Lung microvascular endothelial cell (primary cell): Measurements from ENCODE around the gene CD86. TPM values are rescaled to one million over a fixed set of nuclear protein-coding genes. Genes with fewer than 3 reads are reported as not detected.

Source experiments
- DNase-seq, 2 donors: peaks; one replicate each; pipeline versions ENCODE4 v3.0.0 to v3.0.0-alpha.2; 2010; ENCODE audit warnings: low read depth in 2 of 2
- total RNA-seq: library from RNA; depleted of rRNA; stranded (reverse); fragments of >200 nt; gene quantifications from 2 replicates; pipeline ENCODE4 v1.2.1, GENCODE V29; 2014

CD86 gene
- total RNA-seq, 1 donor from 2014 or later = not detected

GRCh38 chr3:122058294-122058693, 3.1 kb downstream of the CD86 start:
- DNase-seq = no peak

DNA sequence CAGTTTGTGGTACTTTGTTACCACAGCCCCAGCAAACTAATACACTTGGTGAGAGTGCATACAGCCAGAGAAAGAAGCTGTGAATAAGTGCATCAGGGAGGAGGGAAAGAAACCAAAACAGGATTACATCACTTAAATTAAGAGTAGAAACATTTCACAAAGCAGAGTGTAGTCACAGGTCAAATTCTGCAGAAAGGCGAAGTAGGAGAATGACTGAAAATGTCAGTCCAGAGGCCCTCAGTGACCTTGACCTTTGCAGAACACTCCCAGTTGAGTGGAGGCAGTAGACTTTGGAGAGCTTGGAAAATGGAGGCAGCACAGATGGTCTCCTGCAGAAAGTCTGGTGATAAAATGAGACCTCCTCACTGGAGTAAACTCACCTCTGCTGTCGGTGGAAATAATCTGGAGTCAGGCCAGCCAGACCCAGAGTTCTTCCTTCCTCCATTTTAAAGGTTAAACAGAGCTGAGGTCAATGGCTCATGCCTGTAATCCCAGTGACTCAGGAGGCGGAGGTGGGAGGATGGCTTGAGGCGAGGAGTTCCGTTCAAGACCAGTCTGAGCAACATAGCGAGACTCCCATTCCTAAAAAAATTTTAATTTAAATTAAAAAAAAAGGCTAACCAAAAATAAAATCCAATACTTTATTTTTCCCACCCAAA, 5.0 kb downstream of the CD86 start:
- DNase-seq = peak in 1 of 2 donors; percentile 7

DNA sequence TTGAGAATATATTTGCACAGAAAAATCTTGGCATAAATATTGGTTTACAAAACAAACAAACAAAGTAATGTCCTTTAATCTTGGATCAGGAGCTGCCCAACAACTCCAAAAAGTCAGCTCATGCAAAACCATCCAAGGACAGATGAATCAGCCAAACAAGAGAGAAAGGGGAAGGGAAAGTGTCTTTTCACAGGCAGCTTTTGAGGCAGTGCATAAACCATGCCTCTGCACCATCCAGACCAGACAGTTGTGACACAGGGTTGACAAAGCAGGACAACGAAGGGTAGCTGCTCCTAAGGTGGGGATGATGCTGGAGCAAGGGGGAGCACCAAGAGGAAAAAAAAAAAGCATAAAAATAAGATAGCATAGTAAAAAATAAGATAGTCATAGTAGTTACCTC, 8.7 kb downstream of the CD86 start:
- DNase-seq = no peak

DNA sequence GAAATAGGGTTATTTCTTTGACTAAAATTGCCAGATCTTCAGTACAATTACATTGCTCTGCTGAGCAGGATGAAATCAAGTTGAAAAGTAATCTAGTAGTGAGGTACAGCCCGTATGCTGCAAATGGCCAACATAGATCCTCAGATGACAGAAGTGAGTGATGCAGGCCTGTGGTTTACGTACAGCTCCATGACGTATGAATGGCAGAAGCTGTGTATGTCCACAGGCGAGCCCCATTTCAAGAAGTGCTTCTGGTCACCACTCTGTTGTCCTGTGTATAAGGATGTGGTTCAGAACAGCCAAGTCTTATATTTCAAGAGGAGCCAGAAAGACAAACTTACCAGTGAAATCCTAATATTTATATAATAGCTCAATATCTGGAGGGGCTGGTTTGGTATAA, 9.2 kb downstream of the CD86 start:
- DNase-seq = no peak

GRCh38 chr3:122066331-122067213, 11.4 kb downstream of the CD86 start:
- DNase-seq = peak in 1 of 2 donors; percentile 82

GRCh38 chr3:122067214-122067550, 12.0 kb downstream of the CD86 start:
- DNase-seq = peak in 1 of 2 donors; percentile 5

GRCh38 chr3:122067588-122068240, 12.6 kb downstream of the CD86 start:
- DNase-seq = no peak

DNA sequence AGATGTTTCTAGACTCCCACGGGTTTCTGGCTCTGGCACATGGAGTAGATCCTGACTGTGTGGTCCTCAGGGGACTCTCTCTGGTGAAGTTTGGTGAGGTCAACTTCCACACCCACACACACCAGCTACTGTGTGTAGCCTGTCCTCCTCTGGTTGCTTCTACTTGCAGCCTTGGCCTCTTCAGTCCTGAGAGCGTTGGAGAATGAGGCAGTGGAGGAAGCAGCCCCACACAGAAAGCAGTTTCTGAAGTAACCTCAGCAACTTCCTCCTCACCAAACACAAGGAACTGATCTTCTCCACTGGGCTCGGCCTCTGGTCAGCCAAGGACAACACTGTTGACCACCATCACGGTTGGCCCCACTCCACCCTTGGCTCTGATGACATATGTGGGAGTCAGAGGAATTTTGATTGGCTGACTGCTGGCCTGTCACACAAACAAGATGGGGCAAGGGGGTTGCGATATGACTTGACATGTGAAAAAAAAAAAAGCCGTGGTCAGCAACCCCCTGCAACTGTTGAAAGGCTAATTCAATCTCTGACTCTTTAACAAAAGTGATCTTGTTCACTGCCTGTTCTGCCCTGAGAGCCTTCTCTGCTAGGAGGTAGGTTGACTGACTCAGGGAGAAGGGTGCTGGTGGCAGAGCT, 19.6 kb downstream of the CD86 start:
- DNase-seq = no peak

DNA sequence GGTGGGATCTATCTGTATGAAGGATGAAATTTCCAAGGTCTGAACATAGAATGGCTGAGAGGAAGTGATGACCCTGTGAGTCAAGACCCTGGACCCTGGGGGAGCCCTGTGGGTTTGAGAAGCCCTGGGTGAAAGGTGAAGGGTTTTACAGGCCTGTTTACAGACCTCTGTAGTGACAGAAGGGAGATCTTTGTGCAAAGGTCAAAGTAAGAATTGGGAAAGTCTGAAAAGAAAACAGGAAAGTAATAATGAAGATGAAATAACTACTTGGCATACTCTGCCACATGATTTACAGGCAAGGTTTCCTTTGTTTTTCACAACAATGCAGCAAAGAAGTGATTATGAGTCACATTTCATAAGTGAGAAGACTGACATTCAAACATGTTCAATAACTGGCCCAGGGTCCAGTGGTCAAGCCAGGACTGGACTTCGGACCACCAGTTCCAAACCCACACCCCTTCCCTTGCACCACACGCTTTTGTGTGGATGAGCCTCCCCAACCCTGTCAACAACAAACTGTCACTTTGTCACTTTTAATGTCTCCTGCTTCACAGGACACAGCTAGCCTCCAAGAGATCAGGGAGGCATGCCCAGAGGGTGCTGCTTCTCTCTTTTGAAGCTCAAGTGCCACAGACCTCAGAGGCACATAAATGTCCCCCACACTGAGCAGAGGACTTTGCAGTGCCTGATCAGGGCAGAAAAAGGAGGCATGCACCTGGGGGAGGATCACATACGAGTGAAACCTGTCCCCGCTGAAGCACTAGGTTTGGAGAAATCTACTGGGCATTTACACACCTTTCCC, 21.5 kb downstream of the CD86 start:
- DNase-seq = no peak

- DNase-seq = no peak
Measured at GRCh38 chr3:122077293-122078234, 22.4 kb downstream of the CD86 start.

- DNase-seq = no peak
Measured at GRCh38 chr3:122078235-122078935, 23.2 kb downstream of the CD86 start.

- DNase-seq = no peak
Measured at GRCh38 chr3:122079524-122080206, 24.5 kb downstream of the CD86 start.

GRCh38 chr3:122080207-122080587, 25.0 kb downstream of the CD86 start:
- DNase-seq = no peak

GRCh38 chr3:122081543-122082247, 26.5 kb downstream of the CD86 start:
- DNase-seq = no peak

DNA sequence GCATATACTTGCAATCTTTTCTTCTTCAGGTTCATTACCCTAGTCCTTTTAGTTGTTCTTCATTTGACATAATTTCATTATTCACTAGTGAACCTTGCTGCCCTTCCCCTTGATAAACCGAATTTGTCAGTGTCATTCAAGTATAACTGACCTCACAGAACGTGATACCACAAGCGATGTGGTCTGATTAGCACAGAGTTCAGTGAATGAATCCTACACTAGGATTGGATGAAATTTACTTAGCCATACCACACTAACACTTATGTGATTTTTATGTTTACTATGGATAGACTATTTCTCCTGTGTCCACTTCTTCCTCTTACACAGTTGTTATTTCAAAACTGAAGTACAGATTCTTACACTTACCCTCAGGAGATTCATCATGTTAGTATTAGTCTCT, 27.2 kb downstream of the CD86 start:
- no peak for DNase-seq

GRCh38 chr3:122084799-122085198, 29.6 kb downstream of the CD86 start:
- no peak for DNase-seq

GRCh38 chr3:122085673-122086072, 30.5 kb downstream of the CD86 start:
- DNase-seq = no peak

DNA sequence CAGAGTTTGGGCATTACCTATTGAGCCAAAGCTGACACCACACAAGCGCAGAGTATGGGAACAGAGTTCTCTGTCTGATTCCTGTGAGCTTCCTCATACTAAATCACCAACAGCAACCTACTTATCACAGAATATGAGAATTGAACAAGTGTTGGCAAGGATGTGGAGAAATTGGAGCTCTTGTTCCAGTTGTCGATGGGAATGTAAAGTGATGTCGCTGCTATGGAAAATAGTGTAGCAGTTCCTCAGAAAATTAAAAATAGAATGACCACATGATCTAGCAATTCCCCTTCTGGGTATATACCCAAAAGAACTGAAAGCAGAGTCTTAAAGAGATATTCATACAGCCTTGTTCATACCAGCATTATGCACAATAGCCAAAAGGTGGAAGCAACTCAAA, 33.4 kb downstream of the CD86 start:
- no peak for DNase-seq
